GM12878 (cell line): ENCODE measurements around the gene DHX32. TPM values are rescaled to one million over a fixed set of nuclear protein-coding genes. Genes with fewer than 3 reads are reported as not detected.

Experiments
- ATAC-seq: fragments of 200-7000 bp; cut with Tn5 transposase; 3 replicates; pipeline ENCODE4 v1.9.1; 2020; ENCODE audit warnings: mild to moderate bottlenecking, moderate library complexity
- BruUV-seq: library from RNA; stranded (reverse); fragments of 400-500 nt; replicated peaks from 2 replicates; lab custom pipeline; 2021; lab: Mats Ljungman, UMichigan
- CTCF ChIA-PET: fragments of 300-600 bp; sonication (Branson Sonifier 250); formaldehyde crosslinking; extraction: SDS; loops from one replicate; lab custom pipeline; 2021; ENCODE audit warnings: inconsistent platforms; lab: Yijun Ruan, JAX
- POLR2A ChIA-PET: fragments of 350-600 bp; formaldehyde crosslinking; extraction: SDS; loops from one replicate; lab custom pipeline; 2021; ENCODE audit warnings: inconsistent platforms; lab: Charles Lee
- RAD21 ChIA-PET: fragments of 300-600 bp; sonication (Branson Sonifier 250); formaldehyde crosslinking; loops from one replicate; lab custom pipeline; 2023; ENCODE audit warnings: antibody characterized with exemption; ENCODE audit not compliant: unreplicated experiment; lab: Charles Lee
- SMC1A ChIA-PET: fragments of 300-600 bp; sonication (Branson Sonifier 250); formaldehyde crosslinking; loops from one replicate; lab custom pipeline; 2023; ENCODE audit not compliant: unreplicated experiment, uncharacterized antibody; lab: Charles Lee
- DNase-seq: peaks from one replicate; pipeline ENCODE4 v3.0.0-alpha.2; 2011; ENCODE audit warnings: low read depth, low spot score
- FAIRE-seq: peaks from 3 replicates; lab custom pipeline; 2011; peaks lifted over from hg19 to GRCh38; lab: Jason Lieb, UNC
- H2AFZ ChIP-seq: 2 replicates; pipeline ENCODE4 v1.6.0; 2011; ENCODE audit warnings: low read depth, low read length, control low read depth; ENCODE audit not compliant: control insufficient read depth
- H3K27ac ChIP-seq: 2 replicates; pipeline ENCODE4 v1.5.1; 2011; ENCODE audit warnings: control low read depth; ENCODE audit not compliant: control insufficient read depth, insufficient read depth
- H3K27me3 ChIP-seq, 2 experiments: replicated peaks in 1 of 2; 2 replicates each; pipeline versions ENCODE4 v1.6.0 to v1.6.1; 2011; ENCODE audit warnings: low read length in 1 of 2; ENCODE audit not compliant: control insufficient read depth in 2 of 2, insufficient read depth in 2 of 2
- H3K36me3 ChIP-seq, 2 experiments: 2 replicates each; pipeline ENCODE4 v1.5.1; 2011; ENCODE audit warnings: low read length in 1 of 2; ENCODE audit not compliant: control insufficient read depth in 2 of 2, insufficient read depth in 2 of 2
- H3K4me1 ChIP-seq: 2 replicates; pipeline ENCODE4 v1.6.1; 2011; ENCODE audit warnings: mild to moderate bottlenecking, low read length, moderate library complexity, mixed read lengths; ENCODE audit not compliant: control insufficient read depth, insufficient read depth
- H3K4me2 ChIP-seq: 2 replicates; pipeline ENCODE4 v1.6.0; 2011; ENCODE audit warnings: control low read depth; ENCODE audit not compliant: control insufficient read depth, insufficient read depth
- H3K4me3 ChIP-seq: fragments of 200-600 bp; sonication (generic); 2 replicates; pipeline ENCODE4 v1.5.1; 2016
- H3K79me2 ChIP-seq: 2 replicates; pipeline ENCODE4 v1.6.0; 2011; ENCODE audit warnings: low read length; ENCODE audit not compliant: control insufficient read depth, insufficient read depth
- H3K9ac ChIP-seq: 2 replicates; pipeline ENCODE4 v1.8.0; 2011; ENCODE audit warnings: low read length, control low read depth, mixed read lengths; ENCODE audit not compliant: control insufficient read depth, insufficient read depth
- H3K9me3 ChIP-seq: replicated peaks from 3 replicates; pipeline ENCODE4 v1.5.1; 2011; ENCODE audit warnings: mild to moderate bottlenecking, low read length; ENCODE audit not compliant: control insufficient read depth, insufficient read depth
- H4K20me1 ChIP-seq: 2 replicates; pipeline ENCODE4 v1.6.0; 2011; ENCODE audit not compliant: control insufficient read depth, insufficient read depth
- CBX5 ChIP-seq: sonication (generic); IDR thresholded peaks from 2 replicates; pipeline ENCODE4 v1.6.1; 2016; ENCODE audit warnings: low read depth, moderate library complexity, mild to moderate bottlenecking, inconsistent platforms
- CEBPB ChIP-seq, 2 experiments: fragments of 150-350 bp in 1 of 2; IDR thresholded peaks; 2 replicates each; pipeline ENCODE4 v1.6.1; 2012 to 2014; ENCODE audit warnings: low read depth in 2 of 2, low read length in 2 of 2, borderline replicate concordance in 1 of 2, inconsistent platforms in 1 of 2
- DPF2 ChIP-seq: fragments of 450-650 bp; IDR thresholded peaks from 2 replicates; pipeline ENCODE4 v1.6.1; 2017; ENCODE audit warnings: mild to moderate bottlenecking
- ESRRA ChIP-seq: IDR thresholded peaks from 2 replicates; pipeline ENCODE4 v1.6.1; 2012; ENCODE audit warnings: mild to moderate bottlenecking, low read length, improper control_type of control experiment
- JUNB ChIP-seq: IDR thresholded peaks from 2 replicates; pipeline ENCODE4 v1.6.1; 2016; ENCODE audit warnings: antibody characterized with exemption, mild to moderate bottlenecking
- MYC ChIP-seq: IDR thresholded peaks from 2 replicates; pipeline ENCODE4 v1.6.1; 2011; ENCODE audit warnings: mild to moderate bottlenecking, low read length, moderate library complexity, inconsistent platforms; ENCODE audit not compliant: insufficient read depth, insufficient replicate concordance, insufficient read length, severe bottlenecking
- NFYB ChIP-seq: IDR thresholded peaks from 2 replicates; pipeline ENCODE4 v1.6.1; 2011; ENCODE audit warnings: low read depth, mild to moderate bottlenecking, low read length, improper control_type of control experiment, moderate library complexity; ENCODE audit not compliant: insufficient read depth
- NR2F1 ChIP-seq: fragments of 450-650 bp; conservative IDR thresholded peaks from 2 replicates; pipeline ENCODE4 v1.6.1; 2017; ENCODE audit warnings: mild to moderate bottlenecking
- SREBF1 ChIP-seq: IDR thresholded peaks from 2 replicates; pipeline ENCODE4 v1.6.1; 2012; ENCODE audit warnings: mild to moderate bottlenecking, low read length
- SRF ChIP-seq, 2 experiments: IDR thresholded peaks; 2 replicates each; pipeline ENCODE4 v1.6.1; 2011; ENCODE audit warnings: low read depth in 2 of 2, low read length in 2 of 2, mild to moderate bottlenecking in 1 of 2, moderate library complexity in 1 of 2
- TARDBP ChIP-seq: IDR thresholded peaks from 2 replicates; pipeline ENCODE4 v1.6.1; 2016; ENCODE audit warnings: borderline replicate concordance
- WRNIP1 ChIP-seq: IDR thresholded peaks from 2 replicates; pipeline ENCODE4 v1.6.1; 2011; ENCODE audit warnings: low read depth, low read length, improper control_type of control experiment, borderline replicate concordance
- ZBED1 ChIP-seq: IDR thresholded peaks from 2 replicates; pipeline ENCODE4 v1.6.1; 2016; ENCODE audit warnings: borderline replicate concordance
- ZNF384 ChIP-seq: IDR thresholded peaks from 2 replicates; pipeline ENCODE4 v1.6.1; 2012; ENCODE audit warnings: low read depth, mild to moderate bottlenecking, low read length, improper control_type of control experiment, borderline replicate concordance
- ZZZ3 ChIP-seq: IDR thresholded peaks from 2 replicates; pipeline ENCODE4 v1.6.1; 2011; ENCODE audit warnings: low read depth; ENCODE audit not compliant: control insufficient read depth, insufficient read length
- WGBS: methylation state at CpG from one replicate; pipeline ENCODE4 v1.1.6; 2016; ENCODE audit warnings: low lambda C conversion rate; ENCODE audit not compliant: insufficient replicate concordance, insufficient coverage; ENCODE audit errors: missing lambda C conversion rate; 5-methylcytosine and 5-hydroxymethylcytosine counted together
- in situ Hi-C: fragments of 300-500 bp; cut with MboI; formaldehyde crosslinking; loops from 9 replicates; pipeline ENCODE4 v1.14.3; 2018; ENCODE audit warnings: mixed read lengths
- intact Hi-C: fragments of 100-400 bp; cut with micrococcal nuclease; formaldehyde crosslinking; loops from one replicate; pipeline ENCODE4 v1.14.2; 2022; ENCODE audit not compliant: unreplicated experiment
- polyA plus RNA-seq, 11 experiments: library from polyadenylated mRNA; depleted of rRNA in 4 of 11; unstranded in 6 of 11; stranded (reverse) in 5 of 11; fragments of >200 nt; fragmentation: Nextera tagmentation in 4 of 11; fragmentation: Illumina TruSeq in 1 of 11; extraction: Ambion mirVana in 4 of 11; extraction: Trizol in 1 of 11; gene quantifications; 1 replicate in 1 of 11; 2 replicates in 10 of 11; pipeline versions ENCODE4 v1.2.1 to v1.2.3, GENCODE V29; 2011 to 2016; ENCODE audit warnings: inconsistent platforms in 2 of 11, missing spikeins in 2 of 11, low read depth in 1 of 11
- total RNA-seq, 4 experiments: library from RNA; depleted of rRNA in 3 of 4; stranded (reverse); fragments of >200 nt in 3 of 4; fragmentation: Illumina TruSeq in 1 of 4; extraction: Trizol in 1 of 4; gene quantifications; 2 replicates each; pipeline versions ENCODE4 v1.2.1 to v1.2.3, GENCODE V29; 2013 to 2021
- TF ChIP-seq, protein P1 (sequence below): IDR thresholded peaks from 2 replicates; pipeline ENCODE4 v1.6.1; 2011; ENCODE audit warnings: low read depth, low read length, improper control_type of control experiment, borderline replicate concordance
- TF ChIP-seq, protein P2 (sequence below): fragments of 150-350 bp; IDR thresholded peaks from 2 replicates; pipeline ENCODE4 v1.6.1; 2016; ENCODE audit warnings: low read depth, low read length
- TF ChIP-seq, protein P3 (sequence below): fragments of 450-650 bp; IDR thresholded peaks from 2 replicates; pipeline ENCODE4 v1.6.1; 2017; ENCODE audit warnings: mild to moderate bottlenecking, moderate library complexity

DHX32 gene
- total and polyA plus RNA-seq, 10 of the 15 experiments (the other 5 are each of a cell fraction or from before 2014, with no cell fraction given), result 5.4 to 21.0 (median 16.0) TPM

DNA sequence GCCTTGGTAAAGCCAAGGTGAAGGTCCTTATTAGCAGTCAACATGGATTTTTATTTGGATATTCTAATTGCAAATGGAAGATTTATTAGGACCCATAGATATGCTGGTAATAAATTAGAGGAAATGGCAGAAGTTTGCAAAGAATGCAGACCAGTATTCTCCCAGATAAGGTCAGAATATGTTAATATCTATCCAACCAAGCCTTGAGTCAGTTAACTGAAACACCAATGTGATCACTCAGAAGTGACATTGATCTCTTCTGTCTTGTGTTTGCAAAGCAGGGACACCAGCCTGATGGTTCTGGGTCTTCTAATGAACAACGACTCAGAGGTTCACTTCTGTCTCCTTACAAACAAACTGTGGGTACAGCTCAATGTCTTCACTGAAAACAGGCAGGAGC, 79.5 kb downstream of the DHX32 start:
- in situ Hi-C loops, result no loop called here
- ChIA-PET SMC1A (interaction anchor here (0.7 to 1.4 kb wide), 2 partner anchors 19 to 37 kb away, joined by 3 read pairs; no protein-coding TSS in a partner anchor), POLR2A (no interaction called here), CTCF (interaction anchor here (1.2 kb wide), 1 partner anchor 190 kb away, joined by 3 read pairs; no protein-coding TSS in a partner anchor), RAD21 (no interaction called here)
- DNase-seq (no peak), FAIRE-seq (no peak), ATAC-seq (no peak)
- 100% methylated on average over 1 of the region's 1 CpG for WGBS
- H3K4me3 ChIP-seq, result no peak overlapping the region
- intact Hi-C loops, result no loop called here
- no peaks in the 10 kb centered on the region for H3K4me1 ChIP-seq
- H3K27ac ChIP-seq, result no peak overlapping the region
- H3K9me3 ChIP-seq, result no peaks in the 10 kb centered on the region
- no peak overlapping the region for H3K9ac ChIP-seq
- H3K4me2 ChIP-seq, result no peak overlapping the region
- no peak overlapping the region for H2AFZ ChIP-seq
- H3K27me3 ChIP-seq, result no peaks in the 10 kb centered on the region
- peaks cover 3 to 15% of the 10 kb centered on the region in 2 experiments for H3K36me3 ChIP-seq
- no TSS peak for BruUV-seq
- no peaks in the 10 kb centered on the region for H4K20me1 ChIP-seq
- no peaks in the 10 kb centered on the region for H3K79me2 ChIP-seq
- TF ChIP-seq ZBED1 (no peak), SREBF1 (no peak), CBX5 (no peak), SRF (IDR thresholded peaks at IDR 0.05; ENCODE audit: low read depth in 2 of 2, low read length in 2 of 2) (no peak), ZNF384 (no peak), TARDBP (no peak), CEBPB (IDR thresholded peaks at IDR 0.05; ENCODE audit: borderline replicate concordance in 1 of 2, low read depth in 2 of 2, low read length in 2 of 2) (no peak), NR2F1 (no peak), WRNIP1 (no peak), NFYB (no peak), DPF2 (no peak), MYC (no peak), JUNB (no peak), ESRRA (no peak), ZZZ3 (no peak)
- TF ChIP-seq, protein P1, sequence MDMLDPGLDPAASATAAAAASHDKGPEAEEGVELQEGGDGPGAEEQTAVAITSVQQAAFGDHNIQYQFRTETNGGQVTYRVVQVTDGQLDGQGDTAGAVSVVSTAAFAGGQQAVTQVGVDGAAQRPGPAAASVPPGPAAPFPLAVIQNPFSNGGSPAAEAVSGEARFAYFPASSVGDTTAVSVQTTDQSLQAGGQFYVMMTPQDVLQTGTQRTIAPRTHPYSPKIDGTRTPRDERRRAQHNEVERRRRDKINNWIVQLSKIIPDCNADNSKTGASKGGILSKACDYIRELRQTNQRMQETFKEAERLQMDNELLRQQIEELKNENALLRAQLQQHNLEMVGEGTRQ, result no peak
- TF ChIP-seq, protein P2, sequence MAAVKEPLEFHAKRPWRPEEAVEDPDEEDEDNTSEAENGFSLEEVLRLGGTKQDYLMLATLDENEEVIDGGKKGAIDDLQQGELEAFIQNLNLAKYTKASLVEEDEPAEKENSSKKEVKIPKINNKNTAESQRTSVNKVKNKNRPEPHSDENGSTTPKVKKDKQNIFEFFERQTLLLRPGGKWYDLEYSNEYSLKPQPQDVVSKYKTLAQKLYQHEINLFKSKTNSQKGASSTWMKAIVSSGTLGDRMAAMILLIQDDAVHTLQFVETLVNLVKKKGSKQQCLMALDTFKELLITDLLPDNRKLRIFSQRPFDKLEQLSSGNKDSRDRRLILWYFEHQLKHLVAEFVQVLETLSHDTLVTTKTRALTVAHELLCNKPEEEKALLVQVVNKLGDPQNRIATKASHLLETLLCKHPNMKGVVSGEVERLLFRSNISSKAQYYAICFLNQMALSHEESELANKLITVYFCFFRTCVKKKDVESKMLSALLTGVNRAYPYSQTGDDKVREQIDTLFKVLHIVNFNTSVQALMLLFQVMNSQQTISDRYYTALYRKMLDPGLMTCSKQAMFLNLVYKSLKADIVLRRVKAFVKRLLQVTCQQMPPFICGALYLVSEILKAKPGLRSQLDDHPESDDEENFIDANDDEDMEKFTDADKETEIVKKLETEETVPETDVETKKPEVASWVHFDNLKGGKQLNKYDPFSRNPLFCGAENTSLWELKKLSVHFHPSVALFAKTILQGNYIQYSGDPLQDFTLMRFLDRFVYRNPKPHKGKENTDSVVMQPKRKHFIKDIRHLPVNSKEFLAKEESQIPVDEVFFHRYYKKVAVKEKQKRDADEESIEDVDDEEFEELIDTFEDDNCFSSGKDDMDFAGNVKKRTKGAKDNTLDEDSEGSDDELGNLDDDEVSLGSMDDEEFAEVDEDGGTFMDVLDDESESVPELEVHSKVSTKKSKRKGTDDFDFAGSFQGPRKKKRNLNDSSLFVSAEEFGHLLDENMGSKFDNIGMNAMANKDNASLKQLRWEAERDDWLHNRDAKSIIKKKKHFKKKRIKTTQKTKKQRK, result no peak
- TF ChIP-seq, protein P3, sequence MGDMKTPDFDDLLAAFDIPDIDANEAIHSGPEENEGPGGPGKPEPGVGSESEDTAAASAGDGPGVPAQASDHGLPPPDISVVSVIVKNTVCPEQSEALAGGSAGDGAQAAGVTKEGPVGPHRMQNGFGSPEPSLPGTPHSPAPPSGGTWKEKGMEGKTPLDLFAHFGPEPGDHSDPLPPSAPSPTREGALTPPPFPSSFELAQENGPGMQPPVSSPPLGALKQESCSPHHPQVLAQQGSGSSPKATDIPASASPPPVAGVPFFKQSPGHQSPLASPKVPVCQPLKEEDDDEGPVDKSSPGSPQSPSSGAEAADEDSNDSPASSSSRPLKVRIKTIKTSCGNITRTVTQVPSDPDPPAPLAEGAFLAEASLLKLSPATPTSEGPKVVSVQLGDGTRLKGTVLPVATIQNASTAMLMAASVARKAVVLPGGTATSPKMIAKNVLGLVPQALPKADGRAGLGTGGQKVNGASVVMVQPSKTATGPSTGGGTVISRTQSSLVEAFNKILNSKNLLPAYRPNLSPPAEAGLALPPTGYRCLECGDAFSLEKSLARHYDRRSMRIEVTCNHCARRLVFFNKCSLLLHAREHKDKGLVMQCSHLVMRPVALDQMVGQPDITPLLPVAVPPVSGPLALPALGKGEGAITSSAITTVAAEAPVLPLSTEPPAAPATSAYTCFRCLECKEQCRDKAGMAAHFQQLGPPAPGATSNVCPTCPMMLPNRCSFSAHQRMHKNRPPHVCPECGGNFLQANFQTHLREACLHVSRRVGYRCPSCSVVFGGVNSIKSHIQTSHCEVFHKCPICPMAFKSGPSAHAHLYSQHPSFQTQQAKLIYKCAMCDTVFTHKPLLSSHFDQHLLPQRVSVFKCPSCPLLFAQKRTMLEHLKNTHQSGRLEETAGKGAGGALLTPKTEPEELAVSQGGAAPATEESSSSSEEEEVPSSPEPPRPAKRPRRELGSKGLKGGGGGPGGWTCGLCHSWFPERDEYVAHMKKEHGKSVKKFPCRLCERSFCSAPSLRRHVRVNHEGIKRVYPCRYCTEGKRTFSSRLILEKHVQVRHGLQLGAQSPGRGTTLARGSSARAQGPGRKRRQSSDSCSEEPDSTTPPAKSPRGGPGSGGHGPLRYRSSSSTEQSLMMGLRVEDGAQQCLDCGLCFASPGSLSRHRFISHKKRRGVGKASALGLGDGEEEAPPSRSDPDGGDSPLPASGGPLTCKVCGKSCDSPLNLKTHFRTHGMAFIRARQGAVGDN, result no peak
